GM12872 (cell line): ENCODE data around the gene ALX4.

Experiments
- TF ChIP-seq, protein P1 (sequence below): IDR thresholded peaks from 3 replicates; pipeline ENCODE4 v1.5.1; 2011; ENCODE audit warnings: low read depth, mild to moderate bottlenecking, low read length, moderate library complexity; ENCODE audit not compliant: insufficient read depth

Gene ALX4

DNA sequence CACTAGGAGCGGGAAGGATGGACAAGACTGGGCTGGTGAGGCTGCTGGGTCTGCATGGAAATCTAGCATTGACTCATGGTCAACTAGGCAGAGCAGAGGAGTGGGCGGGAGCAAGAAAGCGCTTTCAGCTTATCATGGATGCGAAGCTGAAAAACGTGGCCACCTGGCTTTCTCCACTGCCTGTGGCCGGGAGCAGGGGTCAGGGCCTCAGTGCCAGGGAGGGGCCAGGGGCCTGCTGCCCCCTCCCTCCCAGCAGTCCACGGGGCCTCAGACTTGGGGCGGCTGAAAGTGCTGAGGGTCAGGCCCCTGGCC lies 45.5 kb downstream of the ALX4 start:
- TF ChIP-seq, protein P1, sequence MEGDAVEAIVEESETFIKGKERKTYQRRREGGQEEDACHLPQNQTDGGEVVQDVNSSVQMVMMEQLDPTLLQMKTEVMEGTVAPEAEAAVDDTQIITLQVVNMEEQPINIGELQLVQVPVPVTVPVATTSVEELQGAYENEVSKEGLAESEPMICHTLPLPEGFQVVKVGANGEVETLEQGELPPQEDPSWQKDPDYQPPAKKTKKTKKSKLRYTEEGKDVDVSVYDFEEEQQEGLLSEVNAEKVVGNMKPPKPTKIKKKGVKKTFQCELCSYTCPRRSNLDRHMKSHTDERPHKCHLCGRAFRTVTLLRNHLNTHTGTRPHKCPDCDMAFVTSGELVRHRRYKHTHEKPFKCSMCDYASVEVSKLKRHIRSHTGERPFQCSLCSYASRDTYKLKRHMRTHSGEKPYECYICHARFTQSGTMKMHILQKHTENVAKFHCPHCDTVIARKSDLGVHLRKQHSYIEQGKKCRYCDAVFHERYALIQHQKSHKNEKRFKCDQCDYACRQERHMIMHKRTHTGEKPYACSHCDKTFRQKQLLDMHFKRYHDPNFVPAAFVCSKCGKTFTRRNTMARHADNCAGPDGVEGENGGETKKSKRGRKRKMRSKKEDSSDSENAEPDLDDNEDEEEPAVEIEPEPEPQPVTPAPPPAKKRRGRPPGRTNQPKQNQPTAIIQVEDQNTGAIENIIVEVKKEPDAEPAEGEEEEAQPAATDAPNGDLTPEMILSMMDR = no peak

DNA sequence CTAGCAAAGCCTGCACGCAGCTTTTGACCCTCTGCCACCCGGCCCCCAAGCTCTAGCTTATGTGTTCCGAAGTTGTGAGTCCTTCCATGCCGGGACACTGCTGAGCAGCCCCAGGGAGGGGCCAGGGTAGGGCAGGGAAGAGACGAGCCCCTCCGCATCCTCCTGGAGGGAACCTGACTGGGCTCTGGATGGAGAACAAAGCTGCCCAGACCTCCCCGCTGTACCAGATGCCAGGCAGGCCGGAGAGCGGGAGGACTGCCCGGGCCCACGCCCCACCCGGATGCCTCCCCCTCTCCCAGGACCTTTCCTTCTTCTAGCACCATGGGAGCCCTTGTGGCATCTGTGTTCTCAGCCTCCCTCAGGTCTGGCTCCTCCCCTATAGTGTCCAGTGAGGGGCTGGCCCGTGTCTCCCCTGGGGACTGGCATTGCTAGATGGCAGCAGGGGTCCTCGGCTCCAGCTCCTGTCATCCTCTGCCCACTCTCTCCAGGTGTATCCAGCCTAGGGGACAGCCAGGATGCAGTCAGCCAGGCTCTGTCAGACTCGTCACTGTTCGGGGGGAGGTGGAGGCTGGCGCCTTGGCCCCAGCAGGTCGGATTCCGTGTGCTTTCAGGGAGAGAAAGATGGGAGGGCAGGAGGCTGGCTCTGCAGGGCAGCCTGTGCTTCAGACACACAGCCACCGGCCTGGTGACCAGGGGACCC lies 46.1 kb downstream of the ALX4 start:
- TF ChIP-seq, protein P1 = no peak

DNA sequence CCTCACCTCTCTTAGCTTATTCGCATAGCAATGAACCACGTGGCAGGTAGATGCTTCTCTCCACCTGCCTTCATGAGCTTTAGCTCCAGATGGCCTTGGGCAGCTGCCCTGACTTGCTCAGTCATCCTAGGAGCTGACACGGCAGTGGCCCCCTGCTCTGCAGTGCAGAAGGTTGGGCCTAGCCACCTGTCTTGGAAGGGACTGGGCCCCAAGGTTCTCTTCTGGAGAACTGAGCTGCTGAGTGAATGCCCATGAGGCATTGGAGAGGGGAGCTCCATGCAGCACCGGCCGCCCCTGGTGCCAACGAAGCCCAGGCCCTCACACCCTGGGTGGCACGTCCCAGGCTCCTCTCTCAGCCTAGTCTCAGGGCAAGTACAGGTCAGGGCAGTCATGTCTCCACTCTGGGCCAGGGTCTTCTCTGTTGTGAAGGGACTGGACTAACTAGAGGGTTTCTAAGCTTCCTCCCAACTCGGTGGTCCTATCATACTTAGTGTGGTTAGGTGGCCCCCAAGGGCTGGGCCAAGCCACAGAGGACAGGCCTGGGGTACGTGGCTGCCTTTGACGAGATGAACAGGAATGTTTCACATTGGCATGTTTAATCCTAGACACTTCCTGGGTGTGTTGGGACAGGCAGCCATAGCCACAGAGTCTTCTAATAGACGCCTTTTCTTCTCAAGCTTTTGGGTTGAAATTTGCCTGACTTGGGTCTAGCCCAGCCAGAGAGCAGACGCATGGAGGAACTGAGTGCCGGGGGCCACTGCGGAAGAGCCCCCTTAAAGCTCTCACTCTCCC lies 47.9 kb downstream of the ALX4 start:
- TF ChIP-seq, protein P1 = no peak

DNA sequence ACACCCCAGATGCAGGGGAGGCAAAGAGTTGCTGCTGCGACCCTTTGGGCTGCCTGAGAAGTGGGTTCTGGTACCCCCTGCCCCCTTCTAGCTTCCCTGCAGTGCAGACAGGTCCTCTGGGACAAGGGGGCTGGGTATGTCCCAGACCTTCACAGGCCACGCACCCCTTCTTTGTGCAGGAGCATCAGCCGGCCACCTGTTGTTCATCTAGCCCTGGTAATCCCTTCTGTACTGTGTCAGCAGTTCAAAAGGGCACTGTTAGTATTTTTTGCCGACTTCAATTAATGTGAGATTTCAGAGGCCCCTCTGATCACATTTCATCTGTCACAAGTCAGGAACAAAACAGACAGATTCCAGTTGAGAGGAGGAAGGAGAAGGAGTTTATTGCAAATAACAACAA lies 49.9 kb downstream of the ALX4 start:
- TF ChIP-seq, protein P1 = no peak

DNA sequence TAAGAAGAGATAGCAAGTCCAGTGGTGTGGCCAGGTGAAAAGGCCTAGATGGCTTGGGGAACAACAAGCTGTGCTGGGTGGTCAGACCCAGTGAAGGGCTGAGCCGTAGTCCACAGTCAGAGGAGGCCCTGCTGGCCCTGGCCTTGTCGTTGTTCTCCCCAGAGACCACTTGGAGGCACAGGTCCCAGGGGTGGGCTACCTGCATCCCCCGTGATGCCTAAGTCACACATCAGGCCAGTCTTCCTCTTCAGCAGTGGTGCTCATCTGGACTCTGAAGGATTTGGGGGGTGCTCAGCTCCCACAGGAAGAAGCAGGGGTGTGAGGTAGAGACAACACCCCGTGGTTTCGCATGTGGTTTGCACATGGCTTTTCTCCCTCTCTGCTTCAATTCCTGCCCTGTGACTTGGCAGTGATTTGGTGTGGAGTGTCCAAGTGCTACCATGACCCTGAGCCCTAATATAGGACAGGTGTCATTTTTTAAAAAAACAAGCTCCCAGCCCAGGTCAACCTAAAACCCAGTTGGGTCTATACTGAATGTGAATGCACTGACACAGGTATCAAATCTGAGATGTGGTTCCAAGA lies 51.0 kb downstream of the ALX4 start:
- TF ChIP-seq, protein P1 = no peak

DNA sequence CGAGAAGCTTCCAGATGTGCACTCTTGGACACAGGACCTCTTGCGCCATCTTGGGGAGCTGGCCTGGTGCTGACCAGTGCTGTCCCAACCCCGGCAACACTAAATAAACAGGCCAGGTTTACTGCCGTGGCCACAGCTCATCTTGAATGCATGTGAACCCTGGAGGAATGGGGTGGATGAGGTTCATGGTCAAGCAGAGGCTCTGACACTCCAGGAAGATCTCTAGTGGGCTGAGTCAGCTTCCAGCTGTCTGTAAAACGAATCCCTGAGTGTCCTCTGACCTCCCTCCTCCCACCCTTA lies 51.8 kb downstream of the ALX4 start:
- TF ChIP-seq, protein P1 = no peak

DNA sequence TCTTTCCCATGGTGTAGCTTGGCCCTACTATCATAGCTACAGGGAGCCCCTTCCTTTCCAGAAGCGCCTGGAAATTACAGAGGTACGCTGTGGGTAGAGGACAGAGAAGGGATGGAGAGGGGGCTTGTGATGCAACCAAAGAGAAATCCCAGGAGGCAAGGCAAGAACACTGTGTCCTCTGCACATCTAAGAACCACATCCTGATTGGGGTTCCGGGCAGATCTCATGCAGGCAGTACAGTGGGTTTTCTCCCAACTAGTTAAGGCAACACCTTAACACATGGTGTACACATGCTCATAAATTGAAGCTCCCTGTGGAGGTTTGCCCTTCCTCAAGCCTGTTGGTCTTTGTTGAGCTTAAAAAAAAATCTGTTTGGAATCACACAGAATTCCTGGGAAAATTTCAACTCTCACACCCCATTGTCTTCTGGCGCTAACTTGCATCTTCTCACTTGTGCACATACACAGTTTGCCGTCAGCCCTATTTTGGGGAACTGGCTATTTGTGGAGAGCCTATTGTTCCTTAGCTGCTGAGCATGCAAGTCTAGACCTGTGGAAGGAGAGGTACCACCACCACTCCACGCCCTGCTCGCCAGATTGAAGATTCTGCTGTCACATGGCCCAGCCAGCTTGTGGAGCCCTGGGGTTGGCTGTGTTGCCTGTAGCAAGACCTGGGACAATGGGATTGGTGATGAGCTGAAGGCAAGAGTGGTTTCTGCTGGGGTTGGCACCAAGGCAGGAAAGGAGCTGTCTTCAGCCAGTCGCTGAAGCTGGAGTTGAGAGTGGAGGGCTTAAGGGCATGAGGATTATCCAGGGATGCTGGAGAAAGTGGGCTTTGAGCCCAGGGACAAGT lies 52.4 kb downstream of the ALX4 start:
- TF ChIP-seq, protein P1 = no peak
